ENCODE measurements around the gene HLA-DOB.
"Not testable (repeated sequence)": the region's sequence is repeated elsewhere in the genome, so short reads cannot be mapped to it uniquely, and the experiment has no call there.

The HLA-DOB gene

DNA sequence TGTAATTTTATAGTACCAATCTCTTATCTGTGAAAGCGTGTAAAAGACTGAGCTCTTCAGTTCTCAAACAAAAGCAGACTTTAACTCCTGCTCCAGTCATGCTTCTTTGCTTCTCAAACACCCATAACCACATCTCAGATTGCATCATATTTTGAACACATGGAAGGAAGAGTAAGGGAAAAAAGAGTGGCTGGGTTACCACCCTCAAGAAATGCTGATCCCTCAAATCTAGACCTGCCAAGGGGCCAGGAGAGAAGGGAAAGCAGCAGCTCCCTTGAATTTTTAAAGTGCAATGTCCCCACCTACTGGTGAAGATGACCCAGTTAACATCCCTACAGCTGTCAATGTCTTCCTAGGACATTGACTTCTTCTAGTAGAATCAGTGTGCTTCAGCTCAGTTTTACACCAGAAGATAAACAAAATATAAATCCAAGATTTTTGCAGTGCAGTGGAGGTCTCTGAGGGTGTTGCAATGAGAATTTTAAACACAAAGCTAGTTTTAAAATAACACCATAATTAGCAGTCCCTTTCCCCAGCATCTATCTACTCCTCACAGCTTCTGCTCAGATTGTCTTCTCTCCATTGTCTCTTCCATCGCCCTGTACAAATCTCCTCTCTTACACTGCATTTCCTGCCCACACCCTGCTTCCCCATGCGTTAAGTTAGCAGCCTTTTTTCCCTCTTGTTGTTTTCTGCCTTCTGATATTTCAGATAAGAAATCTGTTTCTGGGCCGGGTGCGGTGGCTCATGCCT lies 30.8 kb downstream of the HLA-DOB start:
- H3K4me3 ChIP-seq (replicated peaks; ENCODE audit: low read depth, low read length): no peak overlapping the region
- TF ChIP-seq CTCF (IDR thresholded peaks at IDR 0.05; ENCODE audit: low read length, missing control alignments): peak; percentile 72
- peak; percentile 70 for DNase-seq (ENCODE audit: low read depth)

GRCh38 chr6:32782923-32783322 lies 33.9 kb downstream of the HLA-DOB start:
- H3K4me3 ChIP-seq (replicated peaks; ENCODE audit: low read depth, low read length); DNase-seq (ENCODE audit: low read depth): not testable (repeated sequence)

GRCh38 chr6:32779036-32779435 lies 37.8 kb downstream of the HLA-DOB start:
- no peak for TF ChIP-seq CTCF (IDR thresholded peaks at IDR 0.05; ENCODE audit: low read length, missing control alignments)
- DNase-seq (ENCODE audit: low read depth): no peak
- no peak overlapping the region for H3K4me3 ChIP-seq (replicated peaks; ENCODE audit: low read depth, low read length)

GRCh38 chr6:32775071-32775470 lies 41.7 kb downstream of the HLA-DOB start:
- H3K4me3 ChIP-seq (replicated peaks; ENCODE audit: low read depth, low read length): no peak overlapping the region
- no peak for DNase-seq (ENCODE audit: low read depth)
- no peak for TF ChIP-seq CTCF (IDR thresholded peaks at IDR 0.05; ENCODE audit: low read length, missing control alignments)

- no peak for DNase-seq (ENCODE audit: low read depth)
These were observed 42.4 kb downstream of the HLA-DOB start for GRCh38 chr6:32774426-32774825.

DNA sequence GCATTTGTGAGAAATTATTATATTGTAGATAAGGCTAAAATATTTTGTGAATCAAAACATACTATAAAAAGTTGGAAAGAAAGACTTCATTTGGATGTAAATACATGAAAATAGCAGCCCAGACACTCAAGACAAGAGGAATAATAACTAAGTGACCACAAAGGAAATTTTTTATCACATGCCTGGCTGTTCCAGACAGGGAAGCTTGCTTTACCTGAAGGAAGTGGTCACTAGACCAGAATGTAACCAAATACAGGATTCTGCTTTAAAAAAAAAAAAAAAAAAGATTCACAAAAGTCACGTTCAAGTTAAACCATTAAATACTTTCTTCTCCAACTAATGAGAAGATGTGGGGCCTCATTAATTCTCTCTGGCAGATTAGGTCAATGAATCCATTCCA lies 44.1 kb downstream of the HLA-DOB start:
- TF ChIP-seq CTCF (IDR thresholded peaks at IDR 0.05; ENCODE audit: low read length, missing control alignments): no peak
- DNase-seq (ENCODE audit: low read depth): no peak
- H3K4me3 ChIP-seq (replicated peaks; ENCODE audit: low read depth, low read length): no peak overlapping the region

More at GRCh38 chr6:32774426-32774825, 42.4 kb downstream of the HLA-DOB start:
- no peak for TF ChIP-seq CTCF (IDR thresholded peaks at IDR 0.05; ENCODE audit: low read length, missing control alignments)
- no peak overlapping the region for H3K4me3 ChIP-seq (replicated peaks; ENCODE audit: low read depth, low read length)

GRCh38 chr6:32764048-32764447 lies 52.8 kb downstream of the HLA-DOB start:
- TF ChIP-seq CTCF (IDR thresholded peaks at IDR 0.05; ENCODE audit: low read length, missing control alignments): no peak
- no peak for DNase-seq (ENCODE audit: low read depth)
- no peak overlapping the region for H3K4me3 ChIP-seq (replicated peaks; ENCODE audit: low read depth, low read length)
